Measurements from ENCODE around the gene CRYGN.

The CRYGN gene

GRCh38 chr7:151437866-151438516, 1.9 kb downstream of the CRYGN start:
- no peak for DNase-seq

- no peak for DNase-seq
Measured at GRCh38 chr7:151437159-151437553, 2.8 kb downstream of the CRYGN start.

GRCh38 chr7:151436446-151437158, 3.3 kb downstream of the CRYGN start:
- no peak for DNase-seq

- DNase-seq = no peak
Measured at GRCh38 chr7:151435971-151436370, 4.0 kb downstream of the CRYGN start.

GRCh38 chr7:151435103-151435916, 4.6 kb downstream of the CRYGN start:
- no peak for DNase-seq

- no peak for DNase-seq
Measured at GRCh38 chr7:151434549-151434948, 5.4 kb downstream of the CRYGN start.

- no peak for DNase-seq
Measured at GRCh38 chr7:151433721-151434400, 6.1 kb downstream of the CRYGN start.

GRCh38 chr7:151432658-151433521, 7.1 kb downstream of the CRYGN start:
- no peak for DNase-seq

GRCh38 chr7:151431768-151432311, 8.1 kb downstream of the CRYGN start:
- no peak for DNase-seq

GRCh38 chr7:151431281-151431767, 8.6 kb downstream of the CRYGN start:
- no peak for DNase-seq

- no peak for DNase-seq
Measured at GRCh38 chr7:151430391-151431205, 9.3 kb downstream of the CRYGN start.

- no peak for DNase-seq
Measured at GRCh38 chr7:151429560-151430331, 10.2 kb downstream of the CRYGN start.

- DNase-seq = no peak
Measured at GRCh38 chr7:151429237-151429559, 10.7 kb downstream of the CRYGN start.

- DNase-seq = no peak
Measured at GRCh38 chr7:151428378-151429236, 11.3 kb downstream of the CRYGN start.

- DNase-seq = no peak
Measured at GRCh38 chr7:151427705-151428377, 12.1 kb downstream of the CRYGN start.

- DNase-seq = no peak
Measured at GRCh38 chr7:151426904-151427704, 12.8 kb downstream of the CRYGN start.

- no peak for DNase-seq
Measured at GRCh38 chr7:151426441-151426903, 13.5 kb downstream of the CRYGN start.
